CD4-positive, alpha-beta T cell treated with Interleukin-21 for 1 hour (primary cell): ENCODE results near the gene CPA4.
"Not testable (repeated sequence)": the region's sequence is repeated elsewhere in the genome, so short reads cannot be mapped to it uniquely, and the experiment has no call there.

Experiments used
- DNase-seq: peaks from one replicate; pipeline ENCODE4 v3.0.0-alpha.2; 2020

The CPA4 gene

GRCh38 chr7:130292682-130293257 is at the start of gene CPA4:
CPA4 (plus strand) TSS chr7:130293161; CDS start chr7:130293181, 20 bp downstream.
- no peak for DNase-seq

- not testable (repeated sequence) for DNase-seq
Measured at GRCh38 chr7:130243486-130243885, 49.5 kb upstream of the CPA4 start.

GRCh38 chr7:130246491-130246890 is 46.5 kb upstream of the CPA4 start:
- DNase-seq, result not testable (repeated sequence)

DNA sequence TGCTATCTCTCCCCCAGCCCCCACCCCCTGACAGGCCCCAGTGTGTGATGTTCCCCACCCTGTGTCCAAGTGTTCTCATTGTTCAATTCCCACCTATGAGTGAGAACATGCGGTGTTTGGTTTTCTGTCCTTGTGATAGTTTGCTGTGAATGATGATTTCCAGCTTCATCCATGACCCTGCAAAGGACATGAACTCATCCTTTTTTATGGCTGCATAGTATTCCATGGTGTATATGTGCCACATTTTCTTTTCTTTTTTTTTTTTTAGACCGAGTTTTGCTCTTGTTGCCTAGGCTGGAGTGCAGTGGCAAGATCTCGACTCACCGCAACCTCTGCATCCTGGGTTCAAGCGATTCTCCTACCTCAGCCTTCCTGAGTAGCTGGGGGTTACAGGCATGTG is 44.1 kb upstream of the CPA4 start:
- not testable (repeated sequence) for DNase-seq

- DNase-seq, result not testable (repeated sequence)
Measured at GRCh38 chr7:130249626-130250025, 43.3 kb upstream of the CPA4 start.

GRCh38 chr7:130254555-130254954 is 38.4 kb upstream of the CPA4 start:
- no peak for DNase-seq

- no peak for DNase-seq
Measured at GRCh38 chr7:130256704-130257103, 36.3 kb upstream of the CPA4 start.

DNA sequence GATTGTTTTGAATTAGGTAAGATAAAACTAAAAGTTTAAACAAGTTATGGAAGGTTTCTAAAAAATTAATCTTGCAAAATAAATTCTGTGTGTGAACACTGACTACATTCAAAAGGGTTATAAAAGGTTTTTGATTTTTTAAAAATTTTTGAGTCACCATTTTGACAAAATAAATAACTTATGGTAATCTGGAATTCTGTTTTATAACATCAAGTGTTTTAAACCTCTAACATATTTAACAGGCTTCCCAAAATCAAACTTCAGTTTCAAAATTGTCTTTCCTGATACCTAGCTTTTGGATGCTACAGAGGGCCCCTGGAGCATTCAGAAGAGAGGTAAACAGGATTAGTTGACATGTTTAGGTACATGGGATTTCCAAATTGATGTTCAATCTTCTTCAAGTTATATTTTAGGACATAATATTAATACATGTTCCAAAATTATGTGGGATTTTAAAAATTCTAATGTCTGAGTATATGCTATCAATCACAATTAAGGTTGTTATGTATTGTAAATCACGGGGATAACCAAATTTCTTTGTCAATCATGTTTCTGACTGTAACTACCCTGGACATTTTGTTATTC is 34.4 kb upstream of the CPA4 start:
- DNase-seq, result no peak

DNA sequence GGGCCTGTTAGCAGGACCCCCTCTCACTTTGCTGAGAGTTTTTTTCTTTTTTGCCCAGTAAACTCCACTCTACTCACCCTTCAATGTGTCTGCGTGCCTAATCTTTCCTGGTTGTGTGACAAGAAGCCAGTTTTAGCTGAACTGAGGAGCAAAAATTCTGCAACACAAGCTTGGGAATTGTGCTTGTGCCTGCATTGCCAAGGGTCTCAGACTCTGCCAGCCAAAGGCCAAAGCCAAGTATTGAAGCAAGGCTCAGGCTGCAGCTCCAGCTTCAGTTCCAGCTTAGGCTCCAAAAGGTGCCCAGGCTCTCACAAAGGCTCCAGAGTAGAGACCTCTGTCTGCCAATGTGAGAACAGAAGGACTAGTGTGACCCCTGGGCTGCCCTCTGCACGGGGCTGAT is 30.5 kb upstream of the CPA4 start:
- DNase-seq, result no peak

DNA sequence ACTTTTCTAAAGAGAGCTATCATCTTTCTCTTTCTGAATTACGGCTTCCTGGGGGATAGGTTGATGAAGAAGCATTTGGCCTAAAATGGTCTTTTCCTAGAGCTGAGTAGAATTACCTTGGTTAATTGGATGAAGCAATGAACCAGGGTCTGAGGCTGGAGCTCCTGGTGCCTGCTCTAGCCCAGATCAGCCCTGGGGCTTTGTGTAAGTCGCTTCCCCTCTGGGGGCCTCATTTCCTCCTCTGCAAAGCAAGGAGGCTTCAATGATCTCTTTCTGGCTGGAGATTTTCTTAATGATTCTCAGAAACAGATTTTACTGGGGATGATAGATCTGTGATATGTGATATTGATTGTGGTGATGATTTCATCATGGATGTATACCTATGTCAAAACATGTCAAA is 29.8 kb upstream of the CPA4 start:
- no peak for DNase-seq

DNA sequence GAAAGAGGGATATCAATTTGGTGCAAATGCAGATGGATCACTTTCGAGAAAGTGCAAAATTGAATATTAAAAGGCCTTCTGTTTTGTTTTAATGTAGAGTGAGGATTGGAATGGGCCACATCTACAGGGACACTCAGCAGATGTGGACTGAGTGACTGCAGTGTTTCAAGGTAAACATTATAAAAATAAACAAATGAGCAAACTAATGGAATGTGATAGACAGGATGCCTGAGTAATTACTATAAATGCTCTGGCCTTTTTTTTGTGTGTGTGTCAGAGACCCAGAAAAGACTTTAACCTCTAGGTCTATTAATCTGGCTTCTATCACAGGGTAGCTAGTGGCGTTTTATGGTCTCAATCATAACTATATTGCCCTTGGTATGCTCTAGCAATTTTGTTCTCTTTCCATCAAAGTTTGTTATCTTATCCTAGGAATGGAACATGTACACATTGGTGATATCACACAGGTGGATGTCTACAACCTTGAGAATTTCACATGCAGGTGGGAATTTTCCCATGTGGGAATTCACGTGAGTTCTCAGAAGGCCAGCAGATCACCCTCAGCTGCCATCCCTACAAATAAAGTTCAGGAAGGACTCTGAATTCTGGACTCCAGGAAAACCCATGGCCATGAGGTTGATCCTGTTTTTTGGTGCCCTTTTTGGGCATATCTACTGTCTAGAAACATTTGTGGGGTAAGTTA is 26.6 kb upstream of the CPA4 start, which contains the start of gene CPA2:
TSS of gene CPA2 (plus strand) at position 606 of the 703 bp plus-strand sequence. CDS start at position 625, 19 bp downstream.
- no peak for DNase-seq

GRCh38 chr7:130266961-130267321 is 26.0 kb upstream of the CPA4 start:
- no peak for DNase-seq

DNA sequence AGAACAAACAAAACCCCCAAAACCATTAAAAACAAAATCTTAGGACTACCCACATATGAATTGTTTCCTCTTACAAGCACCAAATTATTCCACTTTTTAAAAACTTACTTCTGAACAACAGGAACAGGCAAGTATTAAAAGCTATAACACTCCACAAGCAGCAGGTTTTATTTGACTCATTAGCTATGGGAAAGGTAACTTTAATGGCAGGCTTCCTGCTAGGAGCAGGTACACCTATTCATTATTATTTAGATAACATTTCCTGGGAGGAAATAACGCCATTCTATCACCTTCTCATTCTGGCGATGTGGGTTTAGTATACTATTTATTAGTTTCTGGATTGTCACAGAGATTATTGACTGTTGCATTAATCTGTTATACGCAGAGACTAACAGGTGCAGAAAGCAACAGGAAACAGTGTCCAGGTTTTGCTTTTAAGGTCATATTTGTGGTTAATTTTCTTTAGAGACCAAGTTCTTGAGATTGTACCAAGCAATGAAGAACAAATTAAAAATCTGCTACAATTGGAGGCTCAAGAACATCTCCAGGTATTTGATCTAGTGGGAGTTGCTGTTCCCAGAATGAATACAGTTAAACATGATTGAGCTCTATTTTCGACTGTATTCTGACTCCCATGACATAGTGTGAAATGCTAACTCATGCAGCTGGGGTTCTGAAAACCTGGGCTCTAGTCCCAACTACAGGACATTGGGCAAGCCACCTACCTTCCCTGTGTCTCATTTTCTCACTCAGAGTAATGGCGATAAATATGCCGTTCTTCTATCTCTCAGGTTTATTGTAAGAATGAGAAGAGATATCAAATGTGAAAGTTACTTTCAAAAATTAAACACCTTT is 24.3 kb upstream of the CPA4 start:
- no peak for DNase-seq

- DNase-seq, result no peak
Measured at GRCh38 chr7:130269318-130269694, 23.7 kb upstream of the CPA4 start.

DNA sequence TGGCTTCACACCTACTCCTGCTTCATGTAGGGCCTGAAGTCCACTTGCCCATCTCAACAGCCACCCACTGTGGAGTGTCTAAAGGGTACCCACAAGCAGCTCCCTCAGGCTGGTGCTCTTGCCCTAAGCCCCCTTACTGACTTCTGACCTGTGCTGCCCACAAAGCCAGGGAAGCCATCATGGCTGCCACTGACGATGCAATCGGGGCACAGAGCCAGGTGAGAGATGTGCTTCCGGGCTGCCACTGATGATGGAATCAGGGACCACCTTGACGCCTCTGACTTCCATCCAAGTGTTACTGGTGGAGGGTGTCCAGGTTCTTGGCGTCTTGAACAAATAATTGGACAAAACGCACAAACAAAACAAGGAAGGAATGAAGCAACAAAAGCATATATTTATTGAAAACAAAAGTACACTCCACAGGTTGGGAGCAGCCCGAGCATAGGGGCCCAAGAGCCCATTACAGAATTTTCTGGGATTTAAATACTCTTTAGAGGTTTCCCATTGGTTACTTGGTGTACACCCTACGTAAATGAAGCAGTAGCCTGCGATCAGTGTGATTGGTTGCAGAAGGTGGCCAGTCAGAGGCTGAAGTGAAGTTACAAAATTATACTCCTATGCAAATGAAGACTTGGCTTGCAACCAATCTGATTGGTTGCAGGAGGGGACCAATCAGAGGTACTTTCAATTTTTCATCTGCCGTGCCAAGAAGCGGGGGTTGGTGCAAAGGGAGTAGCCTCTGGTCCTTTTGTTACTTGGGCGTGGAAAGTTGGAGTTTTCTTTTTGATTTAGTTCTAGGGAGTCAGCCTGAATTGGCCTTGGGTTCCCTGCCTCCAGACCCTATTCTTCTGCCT is 21.8 kb upstream of the CPA4 start:
- DNase-seq, result no peak

DNA sequence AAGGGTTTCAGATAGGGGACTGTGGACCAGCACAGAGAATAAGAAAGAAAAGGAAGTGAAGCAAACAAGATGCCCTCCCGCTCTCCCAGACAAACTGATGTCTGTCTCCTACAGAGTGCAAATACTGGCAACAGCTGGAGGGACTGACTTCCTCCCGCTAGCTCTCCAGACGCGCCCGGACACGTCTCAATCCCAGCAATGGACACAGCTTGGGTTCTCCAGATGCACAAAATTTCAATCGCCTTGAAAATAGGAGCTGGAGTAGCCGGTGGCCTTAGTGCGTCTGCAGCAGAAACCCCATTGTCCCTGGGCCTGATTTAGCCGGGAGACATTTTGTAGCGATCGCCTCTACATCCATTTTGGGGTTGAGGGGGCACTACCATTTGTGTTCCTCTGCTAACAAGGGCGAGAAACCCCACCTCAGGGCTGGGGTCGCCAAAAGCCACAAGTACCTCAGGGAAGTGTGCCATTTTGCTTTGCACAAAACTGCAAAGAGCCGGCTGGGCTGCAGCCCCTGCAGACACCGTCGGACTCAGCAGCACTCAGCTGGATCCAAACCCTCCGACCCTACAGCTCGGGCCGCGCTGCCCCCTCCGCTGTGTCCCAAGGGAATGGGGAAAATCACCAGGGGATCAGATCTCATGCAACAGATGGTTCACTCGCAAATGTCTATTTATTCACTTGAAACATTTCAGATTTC is 20.4 kb upstream of the CPA4 start:
- no peak for DNase-seq

DNA sequence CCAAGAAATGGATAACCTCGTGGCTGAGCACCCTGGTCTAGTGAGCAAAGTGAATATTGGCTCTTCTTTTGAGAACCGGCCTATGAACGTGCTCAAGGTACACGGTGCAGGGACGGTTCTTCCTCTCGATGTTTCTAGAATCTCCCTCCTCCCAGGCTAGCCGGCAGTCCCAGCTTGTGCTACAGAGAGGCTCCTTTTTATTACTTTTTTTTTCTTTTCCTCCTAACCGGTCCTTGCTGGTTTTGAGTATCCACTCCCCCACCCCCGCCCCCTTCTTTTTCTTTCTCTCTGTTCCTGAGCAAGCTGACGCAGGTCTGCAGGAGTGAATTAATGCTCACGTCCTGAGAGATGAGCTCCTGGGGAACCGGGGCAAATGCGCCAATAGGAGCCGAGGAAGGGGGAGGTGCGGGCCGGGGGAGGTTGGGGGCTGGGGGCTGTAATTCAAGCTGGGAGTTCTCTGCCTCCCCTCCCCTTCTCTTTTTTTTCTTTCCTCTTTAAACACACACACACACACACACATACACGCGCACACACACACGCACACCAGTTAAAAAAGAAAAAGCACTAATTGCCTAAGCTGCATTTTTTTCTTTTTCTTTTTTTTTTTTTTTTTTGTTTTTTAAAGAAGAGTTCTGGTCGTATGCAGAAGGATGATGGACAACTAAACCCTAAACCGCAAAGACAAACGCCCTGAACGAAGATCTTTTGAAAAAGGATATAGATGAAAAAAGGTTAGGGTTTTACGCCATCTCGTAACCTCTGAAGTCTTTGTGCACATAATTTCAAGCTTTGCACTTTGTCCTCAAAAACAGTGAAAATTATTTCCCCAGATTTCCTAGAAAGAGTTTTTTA is 19.7 kb upstream of the CPA4 start:
- DNase-seq, result no peak

GRCh38 chr7:130273933-130274255 is 19.1 kb upstream of the CPA4 start:
- no peak for DNase-seq

- no peak for DNase-seq
Measured at GRCh38 chr7:130274296-130274695, 18.7 kb upstream of the CPA4 start.

- no peak for DNase-seq
Measured at GRCh38 chr7:130274983-130275591, 17.9 kb upstream of the CPA4 start.
